HG03095 (cell line): ENCODE data around the gene GPER1.
"Not testable (repeated sequence)": the region's sequence is repeated elsewhere in the genome, so short reads cannot be mapped to it uniquely, and the experiment has no call there.

Experiments used
- ATAC-seq: cut with Tn5 transposase; IDR thresholded peaks from one replicate; pipeline ENCODE4 v1.9.1; 2021; ENCODE audit warnings: moderate library complexity; ENCODE audit not compliant: unreplicated experiment

GPER1 gene

GRCh38 chr7:1068013-1068412 lies 19.9 kb upstream of the GPER1 start:
- ATAC-seq, result no peak

DNA sequence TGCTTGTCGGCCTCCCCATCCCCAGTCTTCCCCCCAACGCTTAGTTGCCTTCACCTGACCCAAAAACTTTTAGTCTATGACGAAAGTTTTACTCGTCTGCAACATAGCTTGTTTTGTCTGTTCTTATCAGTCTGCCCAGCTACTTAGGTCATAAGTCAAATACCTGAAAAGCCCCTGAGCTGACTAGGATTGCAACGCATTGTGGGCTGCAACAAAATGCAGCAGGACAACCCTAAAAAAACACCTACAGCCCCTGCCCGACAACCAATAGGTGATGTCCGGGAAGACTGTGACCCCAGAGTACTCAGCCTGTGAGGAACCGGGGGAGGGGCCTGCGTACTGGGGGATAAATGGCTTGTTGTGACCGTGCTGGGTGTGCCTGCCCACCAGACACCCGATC lies 19.3 kb upstream of the GPER1 start:
- no peak for ATAC-seq

GRCh38 chr7:1070544-1071011 lies 17.3 kb upstream of the GPER1 start:
- ATAC-seq, result no peak

DNA sequence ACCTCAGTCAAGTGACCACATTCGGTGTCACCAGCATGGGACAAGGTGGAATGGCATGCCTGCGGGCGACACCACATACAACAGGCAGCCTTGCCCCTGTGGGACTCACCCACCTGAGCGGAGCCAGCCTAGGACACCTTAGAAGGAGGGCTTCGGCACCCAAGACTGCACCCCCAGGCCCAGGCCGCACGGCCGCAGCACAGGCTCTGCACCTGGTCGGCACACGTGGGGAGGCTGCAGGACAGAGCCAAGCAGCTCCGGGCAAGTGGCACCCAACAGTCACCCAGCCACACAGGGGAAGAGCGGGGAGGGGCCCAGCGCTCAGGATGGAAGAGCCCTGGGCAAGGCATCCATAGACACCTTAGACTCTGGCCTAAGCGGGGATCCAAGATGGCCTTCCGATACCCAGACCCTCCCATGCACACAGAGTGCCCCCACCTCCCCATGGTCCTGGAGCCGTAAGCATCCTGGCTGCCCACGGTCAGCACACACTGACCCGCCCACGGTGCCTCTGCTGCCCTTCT lies 16.1 kb upstream of the GPER1 start:
- no peak for ATAC-seq

DNA sequence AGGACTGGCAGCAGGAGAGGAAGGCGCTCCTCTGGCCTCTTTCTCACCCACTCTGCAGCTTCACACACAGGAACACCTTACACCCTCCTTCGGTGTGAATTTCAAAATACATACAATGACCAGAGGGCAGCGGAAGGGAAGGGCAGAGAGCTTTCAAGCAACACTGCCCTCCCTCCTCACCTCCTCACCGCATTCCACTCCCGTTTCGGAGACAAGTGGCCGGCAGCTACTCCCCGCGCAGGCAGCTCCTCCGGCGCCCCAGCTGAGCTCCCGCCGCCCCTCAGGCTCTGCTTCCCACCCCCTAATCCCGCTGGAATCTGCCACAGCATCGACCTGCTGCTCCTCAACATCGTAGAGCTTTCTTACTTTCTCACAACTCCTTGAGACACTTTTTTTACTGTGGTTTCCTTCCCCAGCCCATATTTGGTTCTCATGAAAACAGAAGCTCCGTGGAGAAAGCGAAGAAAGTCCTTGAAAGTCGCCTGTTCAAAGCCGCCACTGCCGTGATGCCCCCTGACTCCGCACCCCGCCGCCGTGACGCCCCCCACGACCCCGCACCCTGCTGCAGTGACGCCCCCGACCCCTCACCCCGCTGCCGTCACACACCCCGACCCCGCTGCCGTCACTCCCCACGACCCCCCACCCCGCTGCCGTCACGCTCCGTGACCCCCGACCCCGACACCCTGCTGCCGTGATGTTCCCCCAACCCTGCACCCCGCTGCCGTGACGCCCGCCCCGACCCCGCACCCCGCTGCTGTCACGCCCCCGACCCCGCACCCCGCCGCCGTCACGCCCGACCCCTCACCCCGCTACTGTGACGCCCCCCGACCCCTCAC lies 14.6 kb upstream of the GPER1 start:
- no peak for ATAC-seq

DNA sequence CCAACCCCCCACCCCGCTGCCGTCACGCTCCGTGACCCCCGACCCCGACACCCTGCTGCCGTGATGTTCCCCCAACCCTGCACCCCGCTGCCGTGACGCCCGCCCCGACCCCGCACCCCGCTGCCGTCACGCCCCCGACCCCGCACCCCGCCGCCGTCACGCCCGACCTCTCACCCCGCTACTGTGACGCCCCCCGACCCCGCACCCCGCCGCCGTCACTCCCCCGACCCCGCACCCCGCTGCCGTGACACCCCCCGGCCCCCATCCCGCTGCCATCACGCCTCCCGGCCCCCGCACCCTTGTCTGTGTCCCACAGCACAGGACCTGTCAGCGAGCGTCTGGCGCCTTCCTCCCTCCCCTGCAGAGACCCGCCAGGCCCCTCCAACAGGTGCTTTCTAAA lies 13.9 kb upstream of the GPER1 start:
- not testable (repeated sequence) for ATAC-seq

DNA sequence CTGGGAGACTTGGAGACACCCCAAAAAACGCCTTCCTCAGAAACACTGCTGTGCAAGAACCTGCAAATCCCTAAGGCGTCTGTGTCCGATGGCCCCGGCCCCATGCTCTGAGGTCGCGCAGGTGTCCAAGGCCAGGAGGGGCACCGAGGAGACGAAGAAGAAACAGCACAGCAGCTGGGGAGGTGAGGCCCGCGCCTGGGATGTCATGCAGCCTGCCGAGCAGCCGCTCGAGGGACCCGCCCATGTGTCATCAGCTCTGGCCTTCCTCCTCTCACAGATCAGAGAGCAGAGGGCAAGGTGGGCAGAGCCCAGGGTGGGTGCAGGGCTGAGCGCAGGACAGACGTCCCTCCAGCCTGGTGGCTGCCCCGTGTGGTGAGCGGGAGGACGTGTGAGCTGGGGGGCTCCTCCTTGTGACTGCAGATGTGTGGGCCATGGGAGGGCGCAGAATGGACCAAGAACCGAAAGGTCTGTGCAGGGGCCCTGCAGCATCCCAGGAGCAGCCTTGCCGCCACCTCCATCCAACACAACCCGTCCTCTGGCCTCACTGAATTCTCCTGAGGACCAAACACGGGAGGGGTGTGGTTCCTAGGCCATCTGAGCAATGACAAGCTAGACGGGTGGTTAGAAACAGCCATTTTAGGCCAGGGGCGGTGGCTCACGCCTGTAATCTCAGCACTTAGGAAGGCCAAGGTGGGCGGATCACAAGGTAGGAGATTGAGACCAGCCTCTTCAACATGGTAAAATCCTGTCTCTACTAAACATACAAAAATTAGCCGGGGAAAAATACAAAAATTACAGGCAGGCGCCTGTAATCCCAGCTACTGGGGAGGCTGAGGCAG lies 13.1 kb upstream of the GPER1 start:
- no peak for ATAC-seq

DNA sequence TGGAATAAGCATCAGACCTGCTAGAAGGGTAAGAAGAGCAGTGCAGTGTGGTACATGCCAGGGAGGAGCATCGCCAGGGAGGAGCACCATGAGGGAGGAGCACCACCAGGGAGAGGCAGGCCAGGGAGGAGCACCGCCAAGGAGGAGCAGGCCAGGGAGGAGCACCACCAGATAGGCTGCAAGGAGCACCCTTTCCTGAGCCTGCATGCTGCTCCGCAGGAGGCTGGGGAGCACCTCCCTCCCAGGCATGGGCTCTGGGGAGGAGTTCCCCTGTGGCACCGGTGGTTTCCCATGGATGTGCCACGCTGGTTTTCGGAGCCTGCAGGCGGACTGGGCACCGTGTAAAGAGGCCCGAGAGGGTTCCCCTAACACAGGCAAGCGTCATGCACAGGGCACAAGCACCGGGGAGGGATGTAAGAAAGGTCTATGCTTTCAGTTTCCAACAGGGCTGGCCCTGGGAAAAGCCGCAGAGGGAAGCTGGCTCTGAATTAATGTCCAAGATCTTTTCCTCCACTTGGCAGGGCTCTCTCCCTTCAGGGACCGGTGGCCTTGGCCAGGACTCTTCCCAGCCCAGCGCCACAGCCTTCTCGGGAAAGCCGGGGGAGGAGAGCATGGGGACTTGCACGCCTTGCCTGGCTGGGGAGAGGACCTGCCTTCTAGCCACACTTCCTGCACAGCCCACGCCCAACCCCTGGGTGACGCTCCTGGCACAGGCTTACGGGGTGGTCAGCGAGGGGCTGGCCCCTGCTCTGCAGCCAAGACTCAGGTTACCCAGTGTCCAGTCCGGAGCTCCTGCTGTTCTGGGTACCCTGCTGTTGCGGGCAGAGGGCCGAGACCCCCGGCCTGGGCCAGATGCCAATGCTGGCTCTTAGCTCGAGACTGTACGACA lies 11.5 kb upstream of the GPER1 start:
- ATAC-seq, result no peak

DNA sequence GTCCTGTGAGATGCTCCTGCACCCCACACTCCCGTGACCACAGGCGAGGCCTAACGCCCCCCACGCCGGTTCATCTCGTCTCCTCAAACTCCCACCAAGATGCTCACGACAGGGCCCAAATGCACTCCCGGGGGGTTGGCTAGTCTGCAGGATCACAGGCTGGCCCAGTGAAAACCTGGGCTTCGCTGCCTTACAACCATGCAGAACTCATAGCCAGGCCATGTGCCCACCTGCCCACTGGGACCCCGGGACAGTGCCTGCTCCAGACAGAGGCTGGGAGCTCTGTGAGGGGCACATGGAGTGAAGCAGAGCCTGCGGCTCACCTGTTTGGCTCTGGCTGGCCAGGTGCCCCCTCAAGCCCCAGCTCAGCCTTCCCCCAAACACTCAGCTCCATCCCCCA lies 9.4 kb upstream of the GPER1 start:
- ATAC-seq, result no peak

DNA sequence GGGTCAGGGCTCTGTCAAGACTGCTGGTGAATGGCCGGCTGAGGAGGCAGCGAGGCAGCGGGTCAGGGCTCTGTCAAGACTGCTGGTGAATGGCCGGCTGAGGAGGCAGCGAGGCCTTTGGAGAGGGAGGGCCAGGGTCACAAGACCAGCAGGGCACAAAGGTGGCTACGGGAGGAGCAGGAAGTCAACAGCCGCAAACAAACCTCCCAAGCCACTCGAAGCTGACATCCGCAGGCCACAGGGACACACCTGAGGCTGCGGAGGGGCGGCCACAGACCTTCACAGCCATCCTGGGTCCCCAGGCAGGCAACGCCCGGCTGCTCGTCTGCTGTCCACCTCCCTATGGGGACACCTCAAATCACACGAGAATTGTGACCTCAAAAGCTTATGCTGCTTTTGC lies 8.9 kb upstream of the GPER1 start:
- no peak for ATAC-seq

DNA sequence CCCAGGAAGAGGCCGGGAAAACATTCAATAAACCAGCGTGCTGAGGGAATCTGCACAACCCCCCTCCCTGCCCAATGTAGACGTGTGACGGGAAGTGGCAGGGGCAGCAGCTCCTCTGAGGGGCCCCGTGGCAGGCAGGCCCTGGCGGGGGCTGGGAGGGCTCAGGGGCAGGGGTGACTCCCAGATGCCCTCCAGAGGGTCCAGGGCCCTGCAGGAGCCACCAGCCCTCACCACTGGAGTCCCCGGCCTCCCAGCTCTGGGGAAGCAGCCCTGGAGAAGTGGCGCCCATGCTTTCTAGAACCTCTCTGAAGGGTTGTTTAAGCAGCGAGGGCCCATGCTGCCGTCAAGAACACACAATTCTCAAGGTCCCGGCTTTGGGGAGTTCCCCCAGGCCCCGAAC lies 8.4 kb upstream of the GPER1 start:
- no peak for ATAC-seq

DNA sequence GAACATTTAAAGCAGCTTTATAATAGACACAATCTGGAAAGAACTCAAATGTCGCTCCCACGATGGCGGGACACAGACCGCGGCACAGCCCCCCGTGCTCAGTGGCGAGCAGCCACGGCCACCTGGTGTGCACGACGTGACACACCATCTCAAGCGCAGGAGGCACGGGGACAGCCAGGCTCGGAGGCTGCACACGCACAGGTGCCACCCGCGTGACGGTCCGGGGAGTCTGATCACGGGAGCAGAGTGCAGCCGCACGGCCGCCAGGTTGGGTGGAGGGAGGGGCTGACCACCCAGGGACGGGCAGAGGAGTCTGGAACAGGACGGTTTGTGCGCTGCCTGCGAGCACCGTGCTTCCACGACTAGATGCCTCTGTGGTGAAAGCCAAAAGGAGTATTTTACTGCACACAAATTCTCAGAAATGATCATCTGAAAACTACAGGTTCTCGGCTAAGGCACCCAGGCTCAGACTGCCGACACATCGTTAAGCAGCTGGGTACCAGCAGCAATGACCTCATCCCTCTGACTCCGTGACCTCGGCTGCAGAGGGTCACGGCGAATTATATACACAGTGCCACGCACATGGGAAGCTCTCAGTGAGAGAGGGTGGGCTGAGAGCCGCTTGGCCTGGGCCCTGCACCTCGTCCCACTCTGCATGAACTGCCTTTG lies 7.5 kb upstream of the GPER1 start:
- ATAC-seq, result no peak

- no peak for ATAC-seq
Measured at GRCh38 chr7:1080921-1081255, 7.0 kb upstream of the GPER1 start.

GRCh38 chr7:1081336-1081735 lies 6.6 kb upstream of the GPER1 start:
- no peak for ATAC-seq

- no peak for ATAC-seq
Measured at GRCh38 chr7:1081931-1082401, 5.9 kb upstream of the GPER1 start.

GRCh38 chr7:1083729-1084657 lies 3.9 kb upstream of the GPER1 start:
- ATAC-seq, result no peak

DNA sequence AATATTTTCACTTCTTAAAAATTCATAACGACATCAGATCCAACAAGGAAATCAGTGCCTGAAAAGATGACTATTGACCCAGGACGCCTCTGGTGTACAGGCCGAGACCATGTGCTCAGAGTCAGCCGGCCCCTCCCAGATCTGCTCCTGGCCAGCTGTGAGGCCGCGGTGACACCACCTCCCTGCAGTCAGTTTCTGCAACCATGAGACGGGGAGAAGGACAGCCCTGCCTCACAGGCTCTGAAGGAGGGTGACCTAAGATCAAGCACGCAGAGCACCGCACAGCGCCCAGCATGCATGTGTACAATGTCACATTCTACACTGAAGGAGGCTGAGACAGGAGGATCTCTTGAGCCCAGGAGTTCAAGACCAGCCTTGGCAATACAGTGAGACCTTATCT lies 2.6 kb upstream of the GPER1 start:
- ATAC-seq, result no peak

DNA sequence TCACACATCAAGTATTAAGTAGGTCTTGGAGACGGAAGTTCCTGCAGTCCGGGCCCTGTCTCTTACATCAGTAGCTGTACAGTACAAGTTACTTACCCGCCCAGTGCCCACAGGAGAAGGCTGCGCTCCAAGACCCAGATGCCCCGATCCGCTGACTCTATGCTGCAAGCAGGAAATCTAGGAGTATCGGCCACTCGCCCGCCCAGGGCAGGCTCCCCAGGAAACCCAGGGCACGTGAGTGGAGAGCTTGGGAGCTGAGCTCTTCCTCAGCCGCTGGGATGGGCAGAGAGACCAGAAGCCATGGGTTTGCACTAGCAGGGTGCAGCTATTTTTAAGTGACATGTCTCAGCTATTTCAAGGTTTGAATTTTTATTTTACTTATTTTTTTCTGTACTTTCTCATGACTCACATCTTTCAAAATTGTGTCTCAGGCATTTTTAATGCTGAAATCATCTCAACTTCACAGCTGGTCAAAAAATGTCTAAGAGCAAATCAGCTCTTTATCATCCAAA lies 1.9 kb upstream of the GPER1 start:
- no peak for ATAC-seq
